WTC11 (cell line): ENCODE results near the gene CCDC170.

Source experiments
- CBFB ChIP-seq: sonication (generic); formaldehyde crosslinking; IDR thresholded peaks from 2 replicates; pipeline ENCODE4 v1.8.1; 2022; ENCODE audit warnings: mild to moderate bottlenecking, low read depth, missing genetic modification reagents
- CREB1 ChIP-seq: sonication (generic); formaldehyde crosslinking; IDR thresholded peaks from 2 replicates; pipeline ENCODE4 v1.8.0; 2023; ENCODE audit warnings: mild to moderate bottlenecking, missing genetic modification reagents
- CTCF ChIP-seq: fragments of 200-600 bp; IDR thresholded peaks from 2 replicates; pipeline ENCODE4 v1.8.0; 2022; ENCODE audit warnings: antibody characterized with exemption
- E2F4 ChIP-seq: sonication (generic); formaldehyde crosslinking; IDR thresholded peaks from 2 replicates; pipeline ENCODE4 v1.8.1; 2022; ENCODE audit warnings: low read depth, mild to moderate bottlenecking, moderate library complexity, missing genetic modification reagents, borderline replicate concordance
- HMGXB4 ChIP-seq: sonication (generic); formaldehyde crosslinking; IDR thresholded peaks from 2 replicates; pipeline ENCODE4 v1.8.1; 2023; ENCODE audit warnings: mild to moderate bottlenecking, moderate library complexity, missing genetic modification reagents
- MAX ChIP-seq: sonication (generic); formaldehyde crosslinking; IDR thresholded peaks from 2 replicates; pipeline ENCODE4 v1.8.0; 2022; ENCODE audit warnings: mild to moderate bottlenecking, missing genetic modification reagents
- NFYB ChIP-seq: sonication (generic); formaldehyde crosslinking; conservative IDR thresholded peaks from 2 replicates; pipeline ENCODE4 v1.8.0; 2022; ENCODE audit warnings: low read depth, missing genetic modification reagents
- OVOL2 ChIP-seq: fragments of 250-450 bp; sonication (Bioruptor Pico); IDR thresholded peaks from 2 replicates; pipeline ENCODE4 v1.9.0; 2021; ENCODE audit warnings: mild to moderate bottlenecking, borderline replicate concordance
- USF2 ChIP-seq: sonication (generic); formaldehyde crosslinking; IDR thresholded peaks from 2 replicates; pipeline ENCODE4 v1.8.1; 2023; ENCODE audit warnings: mild to moderate bottlenecking, missing genetic modification reagents, moderate library complexity
- ZNF121 ChIP-seq: sonication (generic); formaldehyde crosslinking; IDR thresholded peaks from 2 replicates; pipeline ENCODE4 v1.8.0; 2023; ENCODE audit warnings: missing genetic modification reagents
- ZNF232 ChIP-seq: sonication (generic); formaldehyde crosslinking; IDR thresholded peaks from 2 replicates; pipeline ENCODE4 v1.8.0; 2022; ENCODE audit warnings: mild to moderate bottlenecking, missing genetic modification reagents
- ZNF416 ChIP-seq: fragments of 250-450 bp; sonication (Bioruptor Pico); IDR thresholded peaks from 2 replicates; pipeline ENCODE4 v1.9.0; 2021; ENCODE audit warnings: mild to moderate bottlenecking, inconsistent platforms
- ZNF512 ChIP-seq: sonication (generic); formaldehyde crosslinking; IDR thresholded peaks from 2 replicates; pipeline ENCODE4 v1.8.1; 2022; ENCODE audit warnings: missing genetic modification reagents, borderline replicate concordance

- TF ChIP-seq CTCF (no peak), CREB1 (CRISPR knock-in tag) (no peak), ZNF416 (CRISPR knock-in tag) (no peak), ZNF512 (CRISPR knock-in tag) (no peak), E2F4 (CRISPR knock-in tag) (no peak), ZNF232 (no peak), MAX (CRISPR knock-in tag) (no peak), USF2 (CRISPR knock-in tag) (no peak), ZNF121 (CRISPR knock-in tag) (no peak), NFYB (CRISPR knock-in tag) (no peak), CBFB (CRISPR knock-in tag) (no peak), HMGXB4 (CRISPR knock-in tag) (no peak), OVOL2 (CRISPR knock-in tag) (no peak)
These were observed 42.3 kb upstream of the CCDC170 start for GRCh38 chr6:151451417-151451949.
